NCI-H1105 treated with DMSO at 0.1 percent for 48 hours (cell line): Measurements from ENCODE around the gene PAPOLB.

ENCODE experiments used
- DNase-seq: peaks from one replicate; lab custom pipeline; 2025; lab: John Stamatoyannopoulos, UW

The PAPOLB gene

DNA sequence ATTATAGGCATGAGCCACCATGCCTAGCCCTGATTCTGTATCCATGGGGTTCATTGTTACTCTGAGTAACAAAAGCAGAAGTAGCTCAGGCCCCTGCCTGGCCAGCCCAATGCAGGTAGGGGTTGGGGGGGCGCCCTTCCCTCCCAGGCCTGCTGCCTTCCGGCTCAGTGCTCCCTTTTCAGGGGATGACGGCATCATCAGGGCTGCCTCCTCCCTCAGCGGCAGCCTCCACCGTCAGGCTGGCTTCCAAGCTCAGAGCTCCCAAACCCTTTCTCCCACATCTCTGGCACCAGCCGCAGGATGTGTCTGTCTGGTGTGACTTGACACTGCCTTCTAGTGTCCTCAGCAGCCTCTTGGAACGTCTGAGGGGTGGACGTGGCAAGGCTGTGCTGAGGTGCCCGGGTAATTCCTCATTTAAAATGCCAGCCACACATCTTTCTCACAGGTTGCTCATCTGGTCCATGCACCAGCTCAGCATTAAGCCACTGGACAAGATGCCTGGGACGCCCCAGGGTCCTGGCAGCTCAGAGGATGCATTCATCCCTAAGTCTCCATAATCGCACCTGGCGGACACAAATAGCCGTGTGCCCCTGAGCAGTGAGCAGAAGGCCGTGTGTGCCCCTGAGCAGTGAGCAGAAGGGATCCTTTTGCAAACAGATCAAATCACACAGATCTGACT lies 38.2 kb downstream of the PAPOLB start:
- DNase-seq, result no peak

DNA sequence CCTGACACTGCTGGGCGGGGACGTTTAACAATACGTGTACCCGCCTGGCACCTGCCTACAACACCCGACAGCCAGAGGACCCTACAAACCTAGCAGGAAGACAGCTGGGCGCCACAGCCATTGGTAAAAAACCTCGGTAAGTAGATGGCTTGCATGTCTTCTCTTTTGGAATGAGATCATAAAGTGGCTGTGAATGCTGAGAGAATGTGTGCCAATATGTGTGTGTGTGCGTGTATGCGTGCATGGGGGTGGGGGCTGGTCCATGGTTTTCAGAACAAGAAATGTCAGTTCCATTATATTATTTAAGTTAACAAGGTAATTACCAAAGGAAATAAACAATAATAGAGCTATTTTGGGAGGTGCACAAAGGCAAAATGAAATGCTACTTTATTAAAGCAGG lies 39.2 kb downstream of the PAPOLB start:
- no peak for DNase-seq

DNA sequence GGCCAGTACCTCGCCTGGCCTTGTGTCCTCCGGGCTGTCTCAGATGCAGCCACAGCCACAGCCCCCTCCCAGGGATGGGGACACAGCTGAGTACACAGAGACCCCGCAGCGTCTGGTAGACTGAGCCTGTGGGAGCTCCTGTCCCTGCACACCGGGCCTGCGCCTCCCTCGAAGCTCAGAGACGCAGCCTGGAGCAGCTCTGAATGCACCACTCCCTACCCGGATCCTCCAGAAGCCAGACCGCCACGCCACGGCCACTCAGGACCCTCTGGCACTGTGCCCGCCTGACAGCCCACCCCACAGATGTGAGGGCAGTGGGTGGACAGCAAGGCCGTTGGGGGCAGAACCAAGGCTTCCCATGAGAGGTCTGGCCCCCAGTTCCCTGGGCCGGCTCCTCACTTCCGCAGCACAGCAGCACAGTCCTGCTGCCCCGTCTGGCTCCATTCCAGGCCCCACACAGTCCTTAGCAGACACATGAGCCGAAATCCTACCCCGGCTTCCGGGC lies 40.8 kb downstream of the PAPOLB start:
- no peak for DNase-seq

DNA sequence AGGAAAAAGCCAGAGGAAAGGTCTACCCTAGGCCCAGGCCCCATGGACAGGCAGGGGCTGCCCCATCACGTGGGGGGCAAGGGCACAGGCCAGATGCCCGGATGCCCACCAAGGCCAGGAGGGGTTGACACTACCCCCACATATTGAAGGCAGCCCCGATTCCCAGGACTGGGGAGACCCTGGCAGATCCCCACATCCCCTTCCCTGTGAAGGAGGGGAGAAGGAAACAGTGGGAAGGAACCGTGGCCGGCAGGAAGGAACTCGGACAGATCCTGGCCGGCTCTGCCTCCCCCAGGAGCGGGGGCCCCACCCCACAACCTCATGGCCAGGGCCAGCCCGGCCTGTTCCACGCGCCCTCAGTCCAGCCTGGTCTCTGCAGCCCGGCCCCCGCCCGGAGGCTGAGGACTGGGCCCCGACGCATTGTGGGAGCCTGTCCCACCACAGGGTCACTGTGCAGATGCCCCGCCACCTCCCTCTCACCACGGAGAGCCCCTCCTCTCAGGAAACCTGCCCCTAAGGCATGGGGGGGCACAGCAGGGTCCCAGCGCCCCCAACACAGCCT lies 41.3 kb downstream of the PAPOLB start:
- DNase-seq, result no peak

DNA sequence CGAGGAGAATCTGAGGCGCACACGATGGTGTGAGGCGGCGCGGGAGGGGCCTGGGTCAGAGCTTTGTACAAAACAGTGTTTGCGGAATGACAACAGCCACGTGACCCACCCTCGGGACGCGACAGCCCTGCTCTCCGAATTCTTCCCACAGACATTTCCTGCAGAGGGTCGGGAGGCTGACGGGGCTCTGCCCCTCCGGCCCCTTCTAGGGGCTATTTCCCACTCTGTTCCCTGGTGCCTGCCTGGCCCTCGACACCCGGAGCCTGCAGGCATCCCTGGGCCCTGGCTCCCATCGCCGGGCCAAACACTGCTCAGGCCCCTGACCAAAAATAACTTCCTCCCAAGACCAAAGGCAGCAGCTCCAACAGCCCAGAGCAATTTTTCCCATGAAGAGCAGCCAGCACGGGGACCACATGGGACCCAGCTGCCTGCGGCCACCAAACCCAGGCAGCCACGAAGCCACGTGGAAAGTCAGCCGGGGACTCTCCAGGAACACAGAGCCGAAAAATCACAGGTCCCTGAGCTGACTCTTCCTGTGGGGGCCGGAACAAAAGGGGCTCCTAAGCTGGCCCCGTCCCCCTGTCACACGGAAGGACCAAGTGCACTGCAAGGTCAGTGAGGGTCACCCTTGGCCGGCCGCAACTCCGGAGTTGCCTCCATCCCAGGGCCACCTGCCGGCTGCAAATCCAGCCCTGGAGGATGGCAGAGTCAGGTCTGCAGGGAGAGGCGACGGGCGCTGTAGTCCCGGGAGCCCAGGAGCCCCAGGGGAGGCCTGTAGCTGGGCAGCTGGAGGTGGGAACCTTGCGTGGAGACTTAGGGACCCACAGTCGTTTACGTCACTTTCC lies 42.0 kb downstream of the PAPOLB start:
- DNase-seq, result no peak

DNA sequence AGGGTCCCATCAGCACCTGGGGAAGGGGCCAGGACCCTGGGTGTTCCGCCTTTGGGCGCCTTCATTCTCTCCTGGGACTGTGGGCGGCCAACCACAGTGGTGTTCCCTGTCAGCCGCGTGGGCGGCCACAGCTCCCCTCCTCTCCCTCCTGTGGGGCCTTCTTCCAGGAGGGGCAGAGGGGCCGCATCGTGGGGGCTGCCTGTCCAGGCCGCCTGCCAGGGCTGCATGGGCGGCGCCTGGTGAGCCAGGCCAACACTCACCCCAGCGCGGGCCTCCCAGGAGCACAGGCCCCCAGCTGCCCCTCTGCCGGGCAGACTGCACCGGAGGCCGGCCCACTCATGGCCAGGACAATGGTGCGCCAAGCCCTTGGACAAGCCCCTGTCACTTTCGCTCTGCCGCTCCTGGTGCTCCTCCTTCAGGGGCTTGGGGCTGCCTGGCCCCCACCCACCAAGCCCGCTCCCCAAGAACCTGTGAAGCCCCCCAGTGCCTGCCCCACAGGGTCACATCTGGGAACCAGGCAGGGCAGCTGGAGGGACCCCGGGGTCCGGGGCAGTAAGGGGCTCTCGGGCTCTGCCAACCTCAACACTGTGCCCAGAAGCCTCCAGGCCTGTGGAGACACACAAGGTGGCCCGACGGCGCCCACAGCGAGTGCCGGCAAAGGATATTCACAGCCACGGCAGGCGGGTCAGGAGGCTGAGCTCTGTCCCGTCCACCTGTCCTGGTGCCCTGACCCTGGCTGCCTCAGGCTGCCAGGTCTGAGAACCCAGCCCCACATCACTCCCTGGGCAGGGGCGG lies 43.6 kb downstream of the PAPOLB start:
- DNase-seq, result no peak

DNA sequence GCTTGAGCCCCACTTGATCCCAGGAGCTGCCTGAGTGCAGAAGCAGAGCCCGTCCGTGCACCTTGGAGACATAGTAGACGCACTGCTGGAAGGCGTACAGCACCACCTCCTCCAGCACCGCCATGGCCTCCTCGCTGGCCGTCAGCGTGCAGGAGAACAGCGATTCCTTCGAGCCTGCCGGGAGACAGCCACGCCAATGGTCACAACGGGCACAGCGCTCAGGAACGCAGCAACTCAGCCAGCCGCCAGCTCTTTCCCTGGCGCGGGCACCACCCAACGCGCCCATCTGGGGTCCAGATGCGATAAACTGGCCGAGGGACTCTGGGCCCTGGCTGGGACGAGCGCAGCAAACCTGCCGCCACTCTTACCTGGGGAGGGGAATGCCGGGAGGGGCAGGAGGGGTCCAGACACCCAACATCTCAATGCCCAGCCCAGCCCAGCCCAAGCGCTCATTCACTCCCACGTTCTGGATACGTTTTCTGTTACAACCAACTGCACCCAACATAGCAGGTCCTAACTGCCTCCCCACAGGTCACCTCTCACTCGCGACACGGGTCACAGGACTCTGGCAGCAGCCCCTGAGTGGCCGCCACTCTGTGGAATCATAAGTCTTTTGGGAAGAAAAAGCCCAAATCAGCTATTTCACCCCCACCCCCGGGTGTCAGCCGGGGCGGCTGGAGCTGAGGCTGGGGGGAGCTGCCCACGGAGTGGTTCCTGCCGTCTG lies 44.5 kb downstream of the PAPOLB start:
- no peak for DNase-seq

DNA sequence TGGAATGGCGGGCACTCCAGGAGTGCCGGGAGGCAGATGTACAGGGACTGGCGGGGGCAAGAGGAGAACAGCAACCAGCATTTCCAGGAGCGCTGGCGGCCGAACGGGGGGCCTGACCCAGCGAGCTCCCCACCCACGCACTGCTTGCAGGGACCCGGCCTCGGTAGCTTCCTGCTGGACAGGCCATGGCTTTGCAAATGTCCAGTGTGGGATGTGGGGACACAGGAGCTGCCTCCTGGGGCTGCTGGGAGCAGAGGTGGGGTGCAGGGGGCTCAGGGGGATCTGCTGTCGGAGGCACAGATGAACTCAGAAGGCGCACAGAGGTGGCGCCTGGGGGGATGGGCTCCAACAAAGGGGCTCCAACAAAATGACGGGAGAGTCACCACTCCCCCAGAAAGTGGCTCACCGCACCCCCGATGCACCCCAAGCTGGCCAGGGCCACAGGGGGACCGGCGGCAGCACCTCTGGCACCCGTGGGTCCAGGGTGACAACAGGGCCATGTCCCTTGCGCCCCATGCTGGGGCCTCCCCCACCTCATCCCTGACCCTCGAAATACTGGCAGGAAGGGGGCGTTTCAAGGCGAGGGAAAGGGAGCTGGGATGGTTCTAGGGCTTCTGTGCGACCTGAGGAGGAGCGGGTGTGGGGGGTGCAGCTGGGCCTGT lies 45.3 kb downstream of the PAPOLB start:
- no peak for DNase-seq

DNA sequence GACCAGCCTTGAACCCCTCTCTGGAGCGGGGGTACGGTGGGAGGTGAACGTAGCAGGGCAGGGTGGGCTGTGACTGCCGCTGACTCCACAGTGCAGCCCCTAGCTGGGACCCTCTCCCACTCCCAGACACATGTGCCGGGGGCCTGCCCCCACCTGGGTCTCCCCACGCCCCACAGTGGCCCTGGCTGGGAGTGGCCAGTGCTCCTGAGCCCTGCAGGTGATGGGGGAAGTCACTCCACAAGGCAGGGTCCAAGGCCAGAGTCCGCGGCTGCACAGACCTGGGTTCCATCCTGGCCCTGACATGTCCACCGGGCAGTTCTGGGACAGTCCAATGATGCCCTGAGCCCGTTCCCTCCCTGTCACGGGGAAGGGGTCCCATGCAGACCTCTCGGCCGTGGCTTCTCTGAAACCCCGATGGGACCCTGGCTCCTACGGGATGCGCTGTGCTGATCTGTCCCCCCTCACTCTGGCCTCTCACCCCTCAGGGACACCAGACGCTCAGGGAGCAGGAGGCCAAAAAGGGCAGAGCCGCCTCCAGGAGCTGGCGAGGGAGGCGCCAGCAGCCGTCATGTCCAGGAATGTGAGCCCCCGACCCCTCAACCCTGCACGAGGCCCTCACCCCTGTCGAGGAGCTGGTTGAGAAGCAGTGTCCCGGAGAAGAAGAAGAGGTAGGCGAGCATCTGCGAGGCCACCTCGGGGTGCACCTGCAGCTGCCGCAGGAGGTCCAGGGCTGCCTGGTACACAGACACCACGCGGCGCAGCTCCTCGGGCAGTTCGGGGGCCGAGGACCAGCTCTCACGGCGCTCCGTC lies 46.0 kb downstream of the PAPOLB start:
- DNase-seq, result no peak

DNA sequence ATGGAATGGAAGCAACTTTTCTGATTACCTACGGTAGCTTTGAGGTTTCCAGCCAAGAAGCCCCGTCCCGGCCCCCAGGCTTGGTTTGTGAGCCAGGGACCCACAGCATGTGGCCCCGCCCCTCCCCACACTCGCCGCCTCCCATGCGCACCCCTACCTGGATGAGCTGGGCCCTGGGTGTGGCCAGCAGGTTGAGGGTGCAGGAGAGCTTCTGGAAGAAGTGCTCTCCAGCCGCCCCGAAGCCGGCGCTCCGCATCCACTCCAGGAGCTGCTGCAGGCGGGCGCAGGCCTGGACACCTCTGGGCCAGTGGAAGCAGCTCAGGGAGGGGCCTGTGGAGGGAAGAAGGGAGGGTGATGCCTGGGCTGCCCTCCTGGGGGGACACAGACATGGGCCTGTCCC lies 46.7 kb downstream of the PAPOLB start:
- DNase-seq, result no peak

DNA sequence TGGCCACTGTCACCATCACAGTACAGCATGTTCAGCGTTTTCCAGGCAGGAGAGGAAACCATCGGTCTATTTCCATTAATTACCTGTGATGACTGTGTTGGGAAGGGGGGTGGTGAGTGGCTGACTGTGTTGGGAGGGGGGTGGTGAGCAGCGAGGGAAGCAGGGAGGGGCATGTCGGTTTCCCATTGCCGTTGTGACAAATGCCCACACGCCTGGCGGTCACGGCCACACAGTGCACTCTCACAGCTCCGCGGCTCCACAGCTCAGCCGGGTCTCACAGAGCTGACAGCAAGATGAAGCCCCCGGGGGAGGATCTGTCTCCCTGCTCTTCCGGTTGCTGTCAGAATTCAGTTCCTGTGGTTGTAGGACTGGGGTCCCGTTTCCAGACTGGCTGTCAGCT lies 47.4 kb downstream of the PAPOLB start:
- DNase-seq, result no peak

DNA sequence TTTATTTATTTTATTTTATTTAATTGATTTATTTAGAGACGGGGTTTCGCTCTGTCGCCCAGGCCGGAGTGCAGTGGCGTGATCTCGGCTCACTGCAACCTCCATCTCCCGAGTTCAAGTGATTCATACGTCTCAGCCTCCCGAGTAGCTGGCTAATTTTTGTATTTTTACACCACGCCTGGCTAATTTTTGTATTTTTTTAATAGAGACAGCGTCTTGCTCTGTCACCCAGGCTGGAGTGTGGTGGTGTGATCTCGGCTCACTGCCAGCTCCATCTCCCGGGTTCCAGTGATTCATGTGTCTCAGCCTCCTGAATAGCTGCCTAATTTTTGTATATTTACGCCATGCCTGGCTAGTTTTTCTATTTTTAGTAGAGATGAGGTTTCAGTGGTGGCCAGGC lies 52.2 kb downstream of the PAPOLB start:
- no peak for DNase-seq

DNA sequence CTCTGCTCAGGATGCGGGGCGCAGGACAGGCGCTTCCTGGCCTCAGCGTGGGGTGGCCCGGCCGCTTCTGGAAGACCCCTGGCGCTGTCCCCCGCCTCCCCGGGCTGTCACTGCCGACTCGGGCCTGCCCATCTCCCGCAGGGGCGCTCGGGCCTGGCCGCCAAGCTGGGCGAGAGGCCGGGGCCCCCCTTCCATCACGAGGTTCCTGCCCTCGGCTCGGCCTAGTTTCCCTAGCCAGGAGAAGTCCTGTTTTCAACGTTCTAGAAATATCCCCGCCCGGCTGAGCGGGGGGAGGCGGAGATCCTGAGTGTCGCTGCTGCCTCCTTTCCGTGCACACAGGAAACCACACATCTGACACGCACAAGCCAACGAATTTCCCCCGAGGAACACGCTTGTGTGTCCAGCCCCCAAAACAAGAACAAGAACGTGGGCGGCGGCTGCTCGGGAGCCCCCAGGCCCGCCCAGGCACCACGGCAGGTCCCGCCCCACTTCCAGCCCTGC lies 52.7 kb downstream of the PAPOLB start:
- no peak for DNase-seq

DNA sequence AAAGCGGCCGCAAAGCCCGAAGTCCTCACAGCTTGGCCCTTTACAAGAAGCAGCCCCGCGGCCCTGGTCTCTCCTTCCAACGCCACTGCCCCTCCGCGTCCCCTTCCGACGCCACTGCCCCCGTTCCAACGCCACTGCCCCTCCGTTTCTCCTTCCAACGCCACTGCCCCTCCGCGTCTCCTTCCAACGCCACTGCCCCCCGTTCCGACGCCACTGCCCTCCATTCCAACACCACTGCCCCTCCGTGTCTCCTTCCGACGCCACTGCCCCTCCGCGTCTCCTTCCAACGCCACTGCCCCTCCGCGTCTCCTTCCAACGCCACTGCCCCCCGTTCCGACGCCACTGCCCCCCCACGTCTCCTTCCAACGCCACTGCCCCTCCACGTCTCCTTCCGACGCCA lies 53.3 kb downstream of the PAPOLB start:
- DNase-seq, result no peak

DNA sequence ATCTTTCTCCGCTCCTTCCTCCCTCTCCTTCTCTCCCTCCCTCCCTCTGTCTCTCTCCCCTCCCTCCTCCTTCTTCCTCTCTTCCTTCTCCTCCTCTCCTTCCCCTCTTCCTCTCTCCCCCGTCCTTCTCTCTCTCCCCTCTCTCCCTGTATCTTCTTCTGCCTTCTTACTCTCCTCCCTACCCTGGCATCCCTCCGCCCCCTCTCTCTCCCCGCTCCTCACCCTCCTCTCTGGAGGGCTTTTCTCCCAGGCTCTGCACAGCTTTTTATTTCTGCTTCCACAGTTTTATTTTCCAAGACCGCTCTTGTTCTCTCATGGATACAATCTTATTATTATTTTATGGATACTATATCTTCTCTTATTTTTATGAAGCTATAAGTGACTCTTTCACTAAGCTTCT lies 53.8 kb downstream of the PAPOLB start:
- no peak for DNase-seq
